GM12801 (cell line): ENCODE results near the gene GGTA1.

Experiments
- CTCF ChIP-seq: IDR thresholded peaks from one replicate; pipeline ENCODE4 v1.5.1; 2011; ENCODE audit warnings: control low read depth; ENCODE audit not compliant: insufficient read length; ENCODE audit errors: extremely low read depth

GGTA1 gene

GRCh38 chr9:121472446-121472845 lies 27.2 kb downstream of the GGTA1 start:
- TF ChIP-seq CTCF, result no peak

DNA sequence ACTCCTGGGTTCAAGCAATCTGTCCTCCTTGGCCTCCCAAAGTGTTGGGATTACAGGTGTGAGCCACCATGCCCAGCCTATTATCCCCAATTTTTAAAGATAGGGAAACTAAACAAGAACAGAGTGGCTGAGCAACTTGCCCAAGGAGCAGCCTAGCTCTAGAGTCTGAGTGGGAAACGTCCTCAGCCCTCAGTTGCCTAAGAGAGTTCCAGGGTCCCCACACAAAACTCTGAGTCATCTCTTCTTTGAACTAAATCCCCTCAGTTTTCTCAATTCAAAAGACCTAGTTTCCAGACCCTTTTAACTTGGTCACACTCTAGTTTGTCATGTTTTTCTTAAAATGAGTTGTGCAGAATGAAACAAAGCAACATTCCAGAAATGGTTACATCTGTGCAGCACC lies 33.5 kb downstream of the GGTA1 start:
- no peak for TF ChIP-seq CTCF

GRCh38 chr9:121464968-121465367 lies 34.7 kb downstream of the GGTA1 start:
- TF ChIP-seq CTCF, result no peak

DNA sequence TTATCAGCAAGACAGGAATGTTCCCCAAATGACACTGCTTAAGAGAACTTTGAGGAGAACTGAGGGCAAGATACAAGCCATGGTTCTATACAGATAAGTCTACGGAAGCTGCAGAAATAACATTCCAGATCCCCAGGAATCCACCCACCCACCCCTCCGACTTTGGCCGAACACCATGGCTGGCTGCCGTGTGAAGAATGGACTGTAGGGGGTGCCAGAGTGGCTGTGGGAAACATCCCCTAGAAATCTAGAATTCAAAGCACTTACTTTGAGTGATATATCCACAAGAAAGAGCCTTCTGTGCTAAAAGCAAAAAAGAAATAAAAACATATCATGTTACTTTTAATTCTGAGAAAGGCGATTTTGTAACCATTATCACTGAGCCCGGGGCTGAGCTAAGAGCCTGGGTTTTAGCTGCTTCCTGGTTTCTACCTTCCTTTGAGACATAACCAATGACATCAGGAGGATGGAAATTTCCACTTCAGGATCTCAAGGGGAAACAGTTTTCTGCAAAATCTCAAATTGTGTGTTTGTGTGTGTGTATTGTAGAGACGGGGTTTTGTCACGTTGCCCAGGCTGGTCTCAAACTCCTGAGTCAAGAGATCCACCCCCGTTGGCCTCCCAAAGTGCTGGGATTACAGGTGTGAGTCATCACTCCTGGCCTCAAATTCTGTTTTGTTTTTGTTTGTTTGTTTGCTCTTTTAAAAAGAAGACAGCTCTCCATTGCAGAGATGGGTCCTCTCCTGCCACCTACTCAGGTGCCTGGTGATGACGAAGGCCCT lies 36.4 kb downstream of the GGTA1 start:
- TF ChIP-seq CTCF, result no peak

GRCh38 chr9:121459513-121459912 lies 40.1 kb downstream of the GGTA1 start:
- no peak for TF ChIP-seq CTCF

- no peak for TF ChIP-seq CTCF
Observed at GRCh38 chr9:121455527-121456239, 44.0 kb downstream of the GGTA1 start.

DNA sequence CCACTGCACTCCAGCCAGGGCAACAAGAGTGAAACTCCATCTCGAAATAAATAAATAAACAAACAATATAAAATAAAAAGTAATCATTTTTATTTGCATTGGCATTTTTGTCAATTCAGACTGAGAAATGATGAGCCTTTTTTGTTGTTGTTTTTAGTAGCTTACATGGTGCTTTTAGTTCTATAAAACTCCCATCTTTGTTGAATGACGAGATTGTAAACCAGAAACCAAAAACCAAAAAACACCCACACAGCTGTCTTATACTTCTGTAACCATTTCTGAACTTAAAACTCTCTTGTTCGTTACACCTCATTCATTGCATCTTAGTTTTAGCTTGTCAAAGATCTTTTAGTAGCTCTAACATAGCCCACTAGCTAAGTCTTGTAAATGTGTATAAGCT lies 44.7 kb downstream of the GGTA1 start:
- TF ChIP-seq CTCF, result no peak
